ENCODE data around the gene CHAD.

DNA sequence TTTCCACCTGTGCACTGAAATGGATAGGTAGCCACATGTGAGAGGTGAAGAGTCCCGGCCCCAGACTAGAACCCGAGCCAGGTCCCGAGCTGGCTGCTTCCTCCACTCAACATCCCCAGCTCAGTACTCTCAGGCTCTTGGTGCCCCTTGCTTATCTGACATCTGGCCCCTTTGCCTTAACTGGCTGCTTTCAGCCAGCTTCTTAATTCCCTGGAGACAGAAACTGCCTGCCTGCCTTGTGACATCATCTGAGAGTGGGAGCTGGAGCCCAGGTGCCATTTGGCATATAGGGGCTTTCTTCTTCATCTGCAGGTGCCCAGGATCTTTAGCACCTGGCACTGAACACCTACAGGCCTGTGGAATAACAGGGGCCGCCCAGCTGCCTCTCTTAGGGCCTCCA, 8.9 kb downstream of the CHAD start:
- TF ChIP-seq EHMT2 (IDR thresholded peaks at IDR 0.05; ENCODE audit: borderline replicate concordance, low read depth, low read length) = no peak
- TF ChIP-seq POLR2A (IDR thresholded peaks at IDR 0.05; ENCODE audit: insufficient read depth in 1 of 2, low read depth in 2 of 2, low read length in 2 of 2) = no peak
- no peak for TF ChIP-seq ZBTB21 (CRISPR knock-in tag; IDR thresholded peaks at IDR 0.05)
- TF ChIP-seq, protein P1, sequence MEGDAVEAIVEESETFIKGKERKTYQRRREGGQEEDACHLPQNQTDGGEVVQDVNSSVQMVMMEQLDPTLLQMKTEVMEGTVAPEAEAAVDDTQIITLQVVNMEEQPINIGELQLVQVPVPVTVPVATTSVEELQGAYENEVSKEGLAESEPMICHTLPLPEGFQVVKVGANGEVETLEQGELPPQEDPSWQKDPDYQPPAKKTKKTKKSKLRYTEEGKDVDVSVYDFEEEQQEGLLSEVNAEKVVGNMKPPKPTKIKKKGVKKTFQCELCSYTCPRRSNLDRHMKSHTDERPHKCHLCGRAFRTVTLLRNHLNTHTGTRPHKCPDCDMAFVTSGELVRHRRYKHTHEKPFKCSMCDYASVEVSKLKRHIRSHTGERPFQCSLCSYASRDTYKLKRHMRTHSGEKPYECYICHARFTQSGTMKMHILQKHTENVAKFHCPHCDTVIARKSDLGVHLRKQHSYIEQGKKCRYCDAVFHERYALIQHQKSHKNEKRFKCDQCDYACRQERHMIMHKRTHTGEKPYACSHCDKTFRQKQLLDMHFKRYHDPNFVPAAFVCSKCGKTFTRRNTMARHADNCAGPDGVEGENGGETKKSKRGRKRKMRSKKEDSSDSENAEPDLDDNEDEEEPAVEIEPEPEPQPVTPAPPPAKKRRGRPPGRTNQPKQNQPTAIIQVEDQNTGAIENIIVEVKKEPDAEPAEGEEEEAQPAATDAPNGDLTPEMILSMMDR (CRISPR knock-in tag; IDR thresholded peaks at IDR 0.05) = no peak
